PFSK-1 (cell line): ENCODE data around the gene FEN1.

Experiments
- FOXP2 ChIP-seq: optimal IDR thresholded peaks from 2 replicates; pipeline ENCODE3; 2011; ENCODE audit warnings: borderline replicate concordance, control low read depth, inconsistent platforms; ENCODE audit not compliant: insufficient read depth; ENCODE audit errors: extremely low read length, extremely low read depth
- POLR2AphosphoS5 ChIP-seq: IDR thresholded peaks from 2 replicates; pipeline ENCODE4 v1.6.1; 2012; ENCODE audit warnings: low read depth, mild to moderate bottlenecking, control low read depth, low read length, moderate library complexity
- REST ChIP-seq, 2 experiments: IDR thresholded peaks; 2 replicates each; pipeline versions ENCODE4 v1.6.1 to v1.8.0; 2011 to 2012; ENCODE audit warnings: low read depth in 2 of 2, low read length in 2 of 2, control low read depth in 1 of 2, inconsistent platforms in 1 of 2, mild to moderate bottlenecking in 1 of 2, moderate library complexity in 1 of 2; ENCODE audit not compliant: insufficient read depth in 1 of 2
- SIN3A ChIP-seq: IDR thresholded peaks from 2 replicates; pipeline ENCODE4 v1.6.1; 2012; ENCODE audit warnings: mild to moderate bottlenecking, low read length, moderate library complexity, borderline replicate concordance; ENCODE audit not compliant: insufficient read depth
- TAF1 ChIP-seq: IDR thresholded peaks from 2 replicates; pipeline ENCODE4 v1.6.1; 2012; ENCODE audit warnings: low read length, control low read depth, borderline replicate concordance; ENCODE audit not compliant: insufficient read depth

FEN1 gene

GRCh38 chr11:61760946-61761345, 31.8 kb upstream of the FEN1 start:
- no peak for TF ChIP-seq FOXP2
- TF ChIP-seq REST (IDR thresholded peaks at IDR 0.05; ENCODE audit: insufficient read depth in 1 of 2, low read depth in 2 of 2, low read length in 2 of 2): no peak
- no peak for TF ChIP-seq POLR2AphosphoS5
- TF ChIP-seq SIN3A: no peak

- no peak for TF ChIP-seq TAF1
- TF ChIP-seq FOXP2: no peak
- no peak for TF ChIP-seq REST (IDR thresholded peaks at IDR 0.05; ENCODE audit: insufficient read depth in 1 of 2, low read depth in 2 of 2, low read length in 2 of 2)
- TF ChIP-seq SIN3A: no peak
- no peak for TF ChIP-seq POLR2AphosphoS5
Observed at GRCh38 chr11:61761440-61762222, 31.1 kb upstream of the FEN1 start.

- no peak for TF ChIP-seq TAF1
- TF ChIP-seq SIN3A: no peak
- no peak for TF ChIP-seq REST (IDR thresholded peaks at IDR 0.05; ENCODE audit: insufficient read depth in 1 of 2, low read depth in 2 of 2, low read length in 2 of 2)
- no peak for TF ChIP-seq FOXP2
- TF ChIP-seq POLR2AphosphoS5: no peak
Observed at GRCh38 chr11:61762223-61762615, 30.5 kb upstream of the FEN1 start.

- no peak for TF ChIP-seq TAF1
- no peak for TF ChIP-seq SIN3A
- TF ChIP-seq POLR2AphosphoS5: no peak
- no peak for TF ChIP-seq FOXP2
- TF ChIP-seq REST (IDR thresholded peaks at IDR 0.05; ENCODE audit: insufficient read depth in 1 of 2, low read depth in 2 of 2, low read length in 2 of 2): no peak
Observed at GRCh38 chr11:61762798-61763197, 29.9 kb upstream of the FEN1 start.

GRCh38 chr11:61763930-61764605, 28.6 kb upstream of the FEN1 start:
- TF ChIP-seq SIN3A: no peak
- TF ChIP-seq REST (IDR thresholded peaks at IDR 0.05; ENCODE audit: insufficient read depth in 1 of 2, low read depth in 2 of 2, low read length in 2 of 2): no peak
- TF ChIP-seq TAF1: no peak
- TF ChIP-seq POLR2AphosphoS5: no peak
